Adrenal gland (tissue), 12 donors: ENCODE results near the gene FOXA1. TPM values are rescaled to one million over a fixed set of nuclear protein-coding genes. Genes with fewer than 3 reads are reported as not detected.

Source experiments
- DNase-seq, 7 donors: peaks; one replicate each; pipeline ENCODE4 v3.0.0-alpha.2; 2019 to 2020
- H3K27ac ChIP-seq, 5 donors: fragments of 200-600 bp; sonication (generic) in 4 of 5; 1 replicate in 3 of 5; 2 replicates in 2 of 5; pipeline versions ENCODE4 v1.5.1 to v1.8.0; 2016 to 2020; ENCODE audit warnings: mild to moderate bottlenecking in 1 of 5
- H3K27me3 ChIP-seq: fragments of 200-600 bp; 2 replicates; pipeline ENCODE4 v1.8.0; 2021
- H3K36me3 ChIP-seq, 2 donors: fragments of 200-600 bp; replicated peaks in 1 of 2; 1 replicate in 1 of 2; 2 replicates in 1 of 2; pipeline versions ENCODE4 v1.5.1 to v1.8.0; 2018 to 2022
- H3K4me1 ChIP-seq, 2 donors: fragments of 200-600 bp; replicated peaks in 1 of 2; 1 replicate in 1 of 2; 2 replicates in 1 of 2; pipeline versions ENCODE4 v1.5.1 to v1.8.0; 2018 to 2021
- H3K4me3 ChIP-seq, 4 donors: fragments of 200-600 bp; sonication (generic) in 3 of 4; one replicate each; pipeline ENCODE4 v1.5.1; 2016 to 2018
- H3K9me3 ChIP-seq, 3 donors: fragments of 200-600 bp; sonication (generic) in 1 of 3; replicated peaks in 1 of 3; 1 replicate in 2 of 3; 2 replicates in 1 of 3; pipeline versions ENCODE4 v1.5.1 to v1.8.0; 2016 to 2021
- POLR2A ChIP-seq, 2 donors: fragments of 450-650 bp; IDR thresholded peaks; one replicate each; pipeline ENCODE4 v1.6.1; 2017; ENCODE audit warnings: antibody characterized with exemption in 2 of 2, mild to moderate bottlenecking in 2 of 2, moderate library complexity in 1 of 2
- WGBS, 4 donors: extraction: QIAGEN DNeasy Blood & Tissue Kit in 2 of 4; methylation state at CpG; one replicate each; pipeline versions ENCODE4 v1.1.5 to v1.1.7; 2013 to 2017; 5-methylcytosine and 5-hydroxymethylcytosine counted together
- intact Hi-C, 2 donors: fragments of 100-400 bp; cut with DNase I; formaldehyde crosslinking; loops; one replicate each; pipeline versions ENCODE4 v1.14.1 to v1.15.0; 2022 to 2023
- polyA plus RNA-seq, 3 donors: library from polyadenylated mRNA; stranded (reverse); fragments of 200-250 nt in 2 of 3; fragments of 350-450 nt in 1 of 3; fragmentation: Illumina TruSeq in 1 of 3; extraction: RNeasy Lipid Tissue Mini Kit (QIAGEN cat#74804) in 1 of 3; gene quantifications; one replicate each; pipeline ENCODE4 v1.2.3, GENCODE V29; 2013 to 2014
- total RNA-seq, 9 donors: library from RNA; depleted of rRNA in 4 of 9; stranded (reverse); fragments of >200 nt in 4 of 9; fragments of 120-200 nt in 1 of 9; fragmentation: NEBNext Ultra II Directional in 1 of 9; extraction: Animal tissue kit (Norgen Biotek cat#: 25700) in 1 of 9; gene quantifications; one replicate each; pipeline versions ENCODE4 v1.1.0 to v1.2.4, GENCODE V29; 2013 to 2023
- TF ChIP-seq, protein P1 (sequence below), 6 experiments: fragments of 450-650 bp in 4 of 6; fragments of 200-600 bp in 2 of 6; sonication (generic) in 1 of 6; IDR thresholded peaks; 1 replicate in 5 of 6; 2 replicates in 1 of 6; pipeline versions ENCODE4 v1.5.1 to v1.8.0; 2016 to 2021; ENCODE audit warnings: antibody characterized with exemption in 6 of 6, mild to moderate bottlenecking in 2 of 6, moderate library complexity in 1 of 6
- donor health status: healthy with polysubstance abuse.
- donor health status: Bipolar disorder and iron deficiency.
- donor health status: DM: yes; HTN: yes; CAD: no.
- donor health status: DM: no; HTN: no; CAD: no.
- donor health status: DM: no; HTN: no; CAD: no.
- donor health status: DM: yes; HTN: yes; CAD: no.

FOXA1 gene
- total and polyA plus RNA-seq, 12 donors = 0.03 to 3.0 (median 0.32) TPM; not detected in 1

DNA sequence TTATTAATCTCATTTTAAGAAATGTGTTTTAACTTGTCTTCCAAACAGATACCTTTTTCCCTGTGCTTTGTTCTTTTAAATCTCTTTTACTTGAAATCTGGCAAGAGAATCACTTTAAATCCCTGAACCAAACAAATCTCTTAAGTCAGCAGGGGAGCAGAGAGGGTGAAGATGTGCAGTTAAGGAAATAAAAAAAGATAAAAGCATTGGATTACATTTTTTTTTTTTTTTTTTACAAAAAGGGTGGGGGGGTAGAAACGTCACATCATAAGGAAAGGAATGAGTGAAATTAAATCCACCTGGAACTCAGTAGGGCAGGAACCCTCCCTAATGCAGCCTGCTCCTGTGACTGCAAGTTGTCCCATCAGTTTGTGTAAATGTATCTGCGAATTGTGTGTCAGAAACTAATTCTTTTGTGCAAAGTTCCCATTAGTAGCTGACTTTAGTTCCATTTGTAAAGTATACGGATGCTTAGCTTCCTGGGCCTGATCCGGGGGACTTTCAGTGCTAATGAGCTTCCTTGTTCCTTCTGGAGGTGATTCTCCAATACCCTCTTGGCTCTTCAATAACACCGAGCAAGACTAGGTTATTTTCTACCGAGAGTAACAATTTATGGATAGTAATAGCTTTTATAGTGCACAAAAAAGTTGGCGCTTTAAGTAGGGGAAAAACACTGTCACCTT lies 1.9 kb upstream of the FOXA1 start:
- TF ChIP-seq, protein P1, sequence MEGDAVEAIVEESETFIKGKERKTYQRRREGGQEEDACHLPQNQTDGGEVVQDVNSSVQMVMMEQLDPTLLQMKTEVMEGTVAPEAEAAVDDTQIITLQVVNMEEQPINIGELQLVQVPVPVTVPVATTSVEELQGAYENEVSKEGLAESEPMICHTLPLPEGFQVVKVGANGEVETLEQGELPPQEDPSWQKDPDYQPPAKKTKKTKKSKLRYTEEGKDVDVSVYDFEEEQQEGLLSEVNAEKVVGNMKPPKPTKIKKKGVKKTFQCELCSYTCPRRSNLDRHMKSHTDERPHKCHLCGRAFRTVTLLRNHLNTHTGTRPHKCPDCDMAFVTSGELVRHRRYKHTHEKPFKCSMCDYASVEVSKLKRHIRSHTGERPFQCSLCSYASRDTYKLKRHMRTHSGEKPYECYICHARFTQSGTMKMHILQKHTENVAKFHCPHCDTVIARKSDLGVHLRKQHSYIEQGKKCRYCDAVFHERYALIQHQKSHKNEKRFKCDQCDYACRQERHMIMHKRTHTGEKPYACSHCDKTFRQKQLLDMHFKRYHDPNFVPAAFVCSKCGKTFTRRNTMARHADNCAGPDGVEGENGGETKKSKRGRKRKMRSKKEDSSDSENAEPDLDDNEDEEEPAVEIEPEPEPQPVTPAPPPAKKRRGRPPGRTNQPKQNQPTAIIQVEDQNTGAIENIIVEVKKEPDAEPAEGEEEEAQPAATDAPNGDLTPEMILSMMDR (IDR thresholded peaks at IDR 0.05) = no peak
- no peak for TF ChIP-seq POLR2A (IDR thresholded peaks at IDR 0.05)
- Histone ChIP-seq H3K27ac (no peak overlapping the region), H3K4me1 (peaks cover 12 to 16% of the 10 kb centered on the region in 2 donors), H3K27me3 (peaks cover 86% of the 10 kb centered on the region), H3K9me3 (no peaks in the 10 kb centered on the region), H3K4me3 (no peak overlapping the region), H3K36me3 (no peaks in the 10 kb centered on the region)
- intact Hi-C loops = loop anchor here in 1 of 2 donors (10.0 kb wide), 1 partner anchor 352 kb away; no protein-coding TSS in a partner anchor
- 23 to 32% (median 26%) methylated on average over 7 of the region's 7 CpGs for WGBS, 4 donors
- no peak for DNase-seq

DNA sequence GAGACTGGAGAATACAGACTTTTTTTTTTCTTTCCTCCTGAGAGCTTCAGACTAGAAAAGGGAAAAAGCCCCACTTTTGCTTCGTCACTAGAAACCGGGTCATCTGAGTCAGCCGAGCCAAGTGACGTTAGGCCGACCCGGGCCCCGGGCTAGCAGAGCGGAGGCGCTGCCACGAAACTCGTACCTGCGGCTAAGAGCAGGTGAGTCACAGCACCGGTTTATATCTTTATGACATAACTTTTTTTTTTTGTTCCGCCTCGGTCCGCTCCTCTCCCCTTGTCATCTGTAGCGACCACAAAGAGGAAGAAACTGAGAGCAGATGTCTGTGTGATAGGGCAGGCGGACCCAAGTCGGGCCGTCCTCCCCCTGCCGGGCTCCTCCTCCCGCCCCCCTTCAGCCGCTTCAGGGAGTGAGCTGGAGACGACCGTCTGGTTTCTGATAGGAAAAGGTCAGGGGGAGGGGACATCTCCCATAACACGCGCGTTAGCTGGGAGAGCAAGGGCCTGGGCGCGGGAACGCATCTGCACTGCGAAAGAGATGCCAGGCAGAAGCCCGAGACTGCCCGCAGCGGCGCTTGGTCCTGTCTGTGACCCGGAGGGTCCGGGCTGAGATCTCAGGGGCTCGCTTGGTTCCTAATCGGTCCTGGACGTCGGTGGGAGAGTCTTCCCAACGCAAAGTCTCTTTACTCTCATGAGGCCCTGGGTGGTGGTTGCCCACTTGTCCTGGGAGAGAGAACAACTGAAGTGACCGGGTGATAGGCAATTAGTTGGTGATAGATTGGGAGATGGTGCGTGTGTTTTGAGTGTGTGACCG lies 966 bp upstream of the FOXA1 start:
- Histone ChIP-seq H3K9me3 (no peaks in the 10 kb centered on the region), H3K27ac (no peak overlapping the region), H3K36me3 (no peaks in the 10 kb centered on the region), H3K4me3 (peak overlapping the region in 2 of 4 donors; percentile 14 to 63), H3K27me3 (peaks cover 86% of the 10 kb centered on the region), H3K4me1 (peaks cover 12 to 16% of the 10 kb centered on the region in 2 donors)
- intact Hi-C loops = loop anchor here in 1 of 2 donors (10.0 kb wide), 1 partner anchor 351 kb away; no protein-coding TSS in a partner anchor
- TF ChIP-seq, protein P1 (IDR thresholded peaks at IDR 0.05) = no peak
- TF ChIP-seq POLR2A (IDR thresholded peaks at IDR 0.05) = no peak
- peak in 3 of 7 donors; percentile 32 to 46 (median 32) for DNase-seq
- WGBS, 4 donors = 11 to 16% (median 13%) methylated on average over 22 to 46 of the region's 46 CpGs

DNA sequence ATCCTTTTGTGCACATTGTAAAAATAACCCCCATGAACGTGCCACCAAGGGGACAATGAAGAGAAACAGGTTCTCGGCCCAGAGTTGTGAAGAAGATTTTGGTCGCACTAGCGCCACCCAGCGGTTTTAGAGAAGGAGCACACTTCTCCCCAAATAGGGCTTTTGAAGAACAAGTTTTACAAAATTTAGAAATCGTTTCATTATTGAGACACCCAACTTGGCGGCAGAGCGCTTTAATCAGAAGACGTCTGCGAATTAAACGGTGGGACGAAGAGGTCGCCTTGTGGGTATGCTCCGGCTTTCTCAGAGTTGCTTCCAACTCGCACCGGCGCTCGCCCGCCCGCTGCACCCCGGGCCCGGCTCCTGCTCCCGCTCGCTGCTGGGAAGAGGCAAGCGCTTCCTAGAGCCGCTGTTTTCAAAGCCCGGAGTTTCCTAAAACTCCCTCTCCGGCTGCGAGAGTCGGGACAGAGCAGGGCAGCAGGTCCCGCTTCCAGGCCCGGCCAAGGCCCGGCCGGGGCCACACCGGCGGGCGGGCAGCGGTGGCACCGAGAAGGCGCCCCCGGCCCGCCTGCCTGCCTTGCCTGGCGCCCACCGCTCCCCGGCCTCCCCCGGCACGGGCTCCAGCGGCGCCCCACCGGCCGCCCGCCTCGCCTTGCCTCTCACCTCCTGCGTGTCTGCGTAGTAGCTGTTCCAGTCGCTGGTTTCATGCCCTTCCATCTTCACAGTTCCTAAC lies 645 bp downstream of the FOXA1 start:
- H3K36me3 ChIP-seq = no peaks in the 10 kb centered on the region
- H3K27ac ChIP-seq = no peak overlapping the region
- H3K4me1 ChIP-seq = peaks cover 12% of the 10 kb centered on the region in 2 donors
- DNase-seq = peak; percentile 61 to 79 (median 67)
- TF ChIP-seq, protein P1 (IDR thresholded peaks at IDR 0.05) = peak; percentile 47 to 74 (median 62)
- no peak for TF ChIP-seq POLR2A (IDR thresholded peaks at IDR 0.05)
- H3K9me3 ChIP-seq = no peaks in the 10 kb centered on the region
- H3K4me3 ChIP-seq = peak overlapping the region in 3 of 4 donors; percentile 11 to 63 (median 17)
- peaks cover 86% of the 10 kb centered on the region for H3K27me3 ChIP-seq
- intact Hi-C loops = loop anchor here (5.0 to 10.0 kb wide), 2 partner anchors 347 to 350 kb away; no protein-coding TSS in a partner anchor
- WGBS, 4 donors = 1 to 6% (median 2%) methylated on average over 19 to 56 of the region's 56 CpGs
